Caki2 (cell line): ENCODE results near the gene TAP1. TPM values are rescaled to one million over a fixed set of nuclear protein-coding genes. Genes with fewer than 3 reads are reported as not detected.
"Not testable (repeated sequence)": the region's sequence is repeated elsewhere in the genome, so short reads cannot be mapped to it uniquely, and the experiment has no call there.

Experiments
- DNase-seq: peaks from one replicate; pipeline ENCODE4 v3.0.0-alpha.2; 2015; ENCODE audit warnings: low read depth
- in situ Hi-C: cut with HindIII; loops from 2 replicates; pipeline ENCODE4 v1.10.0; 2016; ENCODE audit warnings: low sequenced_read_pairs, low pct_unique_long_range_greater_than_20kb, mixed read lengths
- total RNA-seq: library from RNA; depleted of rRNA; stranded (reverse); fragments of >200 nt; shearing (Covaris generic); gene quantifications from 2 replicates; pipeline ENCODE4 v1.2.3, GENCODE V29; 2014; ENCODE audit warnings: low replicate concordance; rRNA removed

Gene TAP1, protein sequence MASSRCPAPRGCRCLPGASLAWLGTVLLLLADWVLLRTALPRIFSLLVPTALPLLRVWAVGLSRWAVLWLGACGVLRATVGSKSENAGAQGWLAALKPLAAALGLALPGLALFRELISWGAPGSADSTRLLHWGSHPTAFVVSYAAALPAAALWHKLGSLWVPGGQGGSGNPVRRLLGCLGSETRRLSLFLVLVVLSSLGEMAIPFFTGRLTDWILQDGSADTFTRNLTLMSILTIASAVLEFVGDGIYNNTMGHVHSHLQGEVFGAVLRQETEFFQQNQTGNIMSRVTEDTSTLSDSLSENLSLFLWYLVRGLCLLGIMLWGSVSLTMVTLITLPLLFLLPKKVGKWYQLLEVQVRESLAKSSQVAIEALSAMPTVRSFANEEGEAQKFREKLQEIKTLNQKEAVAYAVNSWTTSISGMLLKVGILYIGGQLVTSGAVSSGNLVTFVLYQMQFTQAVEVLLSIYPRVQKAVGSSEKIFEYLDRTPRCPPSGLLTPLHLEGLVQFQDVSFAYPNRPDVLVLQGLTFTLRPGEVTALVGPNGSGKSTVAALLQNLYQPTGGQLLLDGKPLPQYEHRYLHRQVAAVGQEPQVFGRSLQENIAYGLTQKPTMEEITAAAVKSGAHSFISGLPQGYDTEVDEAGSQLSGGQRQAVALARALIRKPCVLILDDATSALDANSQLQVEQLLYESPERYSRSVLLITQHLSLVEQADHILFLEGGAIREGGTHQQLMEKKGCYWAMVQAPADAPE
- 63.3 and 65.5 TPM in 2 replicates for total RNA-seq

DNA sequence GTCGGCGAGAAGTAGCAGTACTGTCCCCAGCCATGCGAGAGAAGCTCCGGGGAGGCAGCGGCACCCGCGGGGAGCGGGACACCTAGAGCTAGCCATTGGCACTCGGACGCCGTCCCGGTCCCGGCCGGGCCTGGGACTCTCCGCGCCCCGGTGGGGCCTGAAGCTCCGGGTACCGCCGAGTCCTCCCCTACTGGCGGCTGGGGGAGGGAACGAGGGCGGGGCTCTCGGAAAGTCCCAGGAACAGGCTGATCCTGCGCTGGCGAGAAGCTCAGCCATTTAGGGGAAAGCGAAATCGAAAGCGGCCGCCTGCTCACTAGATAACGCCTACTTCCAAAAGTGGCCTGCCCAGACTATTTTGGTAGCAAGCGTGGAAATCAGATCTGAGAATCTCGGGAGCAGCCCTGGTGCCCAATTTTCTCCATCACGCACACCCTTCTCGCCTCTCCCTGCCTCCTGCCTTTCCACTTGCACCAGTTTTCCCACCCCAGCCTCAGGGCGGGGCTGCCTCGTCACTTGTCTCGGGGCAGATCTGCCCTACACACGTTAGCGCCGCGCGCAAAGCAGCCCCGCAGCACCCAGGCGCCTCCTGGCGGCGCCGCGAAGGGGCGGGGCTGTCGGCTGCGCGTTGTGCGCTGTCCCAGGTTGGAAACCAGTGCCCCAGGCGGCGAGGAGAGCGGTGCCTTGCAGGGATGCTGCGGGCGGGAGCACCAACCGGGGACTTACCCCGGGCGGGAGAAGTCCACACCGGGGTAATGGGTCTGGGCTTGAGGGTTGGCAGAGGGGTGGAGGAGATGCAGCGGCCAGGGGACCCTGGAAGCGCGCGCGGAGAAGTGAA, at the start of gene TAP1, which contains the start of gene PSMB9:
Gene TAP1 (minus strand): TSS at position 164 of the 835 bp plus-strand sequence. CDS start 68 bp downstream, at position 96.
Gene PSMB9 (plus strand): TSS at position 652 of the 835 bp plus-strand sequence. CDS start 38 bp downstream, at position 690.
- in situ Hi-C loops = no loop called here
- peak; percentile 97 for DNase-seq

DNA sequence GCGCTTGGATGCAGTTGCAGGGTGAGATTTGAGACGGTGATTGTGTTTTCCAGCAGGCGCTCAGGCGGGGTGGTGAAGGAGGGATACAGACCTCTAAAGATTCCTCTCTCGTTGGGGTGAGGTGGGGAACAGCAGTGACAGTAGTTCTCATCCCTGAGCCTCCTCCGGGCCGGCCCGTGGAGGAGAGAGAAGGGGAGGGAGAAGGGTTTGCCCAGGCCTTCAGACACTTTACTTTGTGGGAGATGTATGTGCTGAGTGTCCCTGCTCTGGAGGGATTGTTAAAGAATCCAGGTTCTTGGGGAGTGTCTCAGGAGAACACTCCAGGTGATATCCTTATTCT, 41.5 kb upstream of the TAP1 start:
- in situ Hi-C loops = no loop called here
- DNase-seq = no peak

DNA sequence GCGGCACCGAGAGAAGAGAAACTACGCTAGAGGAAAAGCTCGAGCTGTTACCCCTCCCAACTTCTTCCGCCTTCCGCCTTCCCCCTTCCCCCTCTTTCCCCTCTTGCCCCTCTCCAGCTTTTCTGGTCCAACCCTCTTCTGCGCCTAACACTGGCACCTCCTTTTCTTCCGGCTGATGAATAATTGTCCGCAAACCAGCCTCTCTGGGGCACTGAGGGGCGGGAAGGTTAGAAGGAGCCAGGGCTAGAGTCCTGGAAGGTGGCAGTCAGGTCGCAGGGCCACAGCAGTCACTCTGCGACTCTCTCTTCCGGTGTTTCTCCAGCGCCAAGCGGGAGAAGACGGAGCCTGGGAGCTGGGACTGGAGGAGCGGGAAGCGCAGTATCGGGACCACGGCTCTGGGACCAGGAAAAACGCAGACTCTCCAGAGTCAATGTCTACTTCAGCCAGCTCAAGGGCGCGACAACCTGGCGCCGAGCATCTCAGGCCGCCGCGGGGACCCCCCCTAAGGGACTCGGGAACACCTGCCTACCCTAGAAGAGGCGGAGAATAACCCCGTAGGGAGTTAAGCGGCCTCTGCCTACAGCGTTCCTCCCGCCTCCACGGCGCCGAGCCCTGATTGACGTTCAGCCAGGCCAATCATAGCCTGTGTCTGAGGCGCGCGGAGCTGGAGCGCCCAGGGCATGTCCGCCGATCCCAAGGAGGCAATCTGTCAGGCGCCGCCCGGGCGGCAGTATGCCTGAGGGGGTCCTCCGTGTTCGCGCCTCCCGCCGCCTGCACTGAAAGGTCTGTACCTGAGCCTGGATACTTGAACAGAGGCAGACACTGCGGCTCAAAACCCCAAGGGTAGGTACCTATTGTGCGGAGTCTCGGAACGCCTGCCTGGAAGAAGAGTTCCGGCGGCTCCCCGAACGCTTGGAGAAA, 40.8 kb upstream of the TAP1 start:
- in situ Hi-C loops = no loop called here
- DNase-seq = peak; percentile 92

DNA sequence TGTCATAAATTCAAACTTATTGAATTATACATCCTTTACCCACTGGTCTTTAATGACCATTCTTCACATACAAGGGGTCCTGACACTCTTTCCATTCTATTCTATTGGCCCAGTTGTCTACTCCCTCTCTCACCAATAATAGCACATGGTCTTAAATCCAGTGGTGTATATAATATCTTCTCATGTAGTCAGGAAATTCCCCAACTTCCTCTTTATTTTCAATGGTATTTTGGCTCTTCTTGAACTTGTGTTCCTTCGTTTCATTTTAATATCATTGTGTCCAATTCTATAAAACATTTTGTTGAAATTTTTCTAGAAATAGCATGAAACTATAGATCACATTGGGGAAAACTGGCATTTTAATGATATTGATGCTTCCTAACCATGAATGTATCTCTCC, 37.3 kb upstream of the TAP1 start:
- no peak for DNase-seq
- in situ Hi-C loops = no loop called here

DNA sequence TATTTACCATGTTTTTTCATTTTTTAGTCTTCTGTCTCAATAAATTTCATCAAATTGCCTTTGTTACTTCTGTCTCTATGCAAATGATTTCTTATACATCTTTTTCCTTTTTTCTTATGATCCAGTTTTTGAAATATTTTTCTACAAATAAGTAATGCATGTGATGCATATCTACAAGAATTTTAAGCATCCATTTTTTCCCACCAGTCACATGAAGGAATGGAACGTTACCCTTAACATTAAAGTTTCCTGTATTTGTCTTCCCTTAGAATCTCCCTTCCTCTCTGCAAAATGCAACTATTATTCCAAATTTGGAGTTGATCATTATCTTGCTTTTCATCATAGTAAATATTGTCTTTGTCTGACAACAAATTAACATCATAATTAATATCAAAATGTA, 36.0 kb upstream of the TAP1 start:
- in situ Hi-C loops = no loop called here
- no peak for DNase-seq

DNA sequence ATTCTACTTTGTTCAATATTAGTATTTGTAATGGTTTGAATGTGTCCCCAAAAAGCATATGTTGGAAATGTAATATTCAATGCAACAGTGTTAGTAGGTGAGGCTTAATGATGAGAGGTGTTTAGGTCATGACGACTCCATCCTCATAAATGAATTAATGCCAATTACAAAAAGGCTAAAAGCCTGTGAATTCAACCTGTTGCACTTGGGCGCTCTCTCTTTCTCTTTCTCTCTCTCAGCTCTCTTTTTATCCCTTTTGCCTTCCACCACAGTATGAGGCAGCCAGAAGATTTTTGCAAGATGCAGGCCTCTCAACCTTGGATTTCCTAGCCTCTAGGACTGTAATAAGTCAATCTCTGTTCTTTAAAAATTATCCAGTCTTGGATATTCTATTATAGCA, 35.1 kb upstream of the TAP1 start:
- DNase-seq = no peak
- in situ Hi-C loops = no loop called here

DNA sequence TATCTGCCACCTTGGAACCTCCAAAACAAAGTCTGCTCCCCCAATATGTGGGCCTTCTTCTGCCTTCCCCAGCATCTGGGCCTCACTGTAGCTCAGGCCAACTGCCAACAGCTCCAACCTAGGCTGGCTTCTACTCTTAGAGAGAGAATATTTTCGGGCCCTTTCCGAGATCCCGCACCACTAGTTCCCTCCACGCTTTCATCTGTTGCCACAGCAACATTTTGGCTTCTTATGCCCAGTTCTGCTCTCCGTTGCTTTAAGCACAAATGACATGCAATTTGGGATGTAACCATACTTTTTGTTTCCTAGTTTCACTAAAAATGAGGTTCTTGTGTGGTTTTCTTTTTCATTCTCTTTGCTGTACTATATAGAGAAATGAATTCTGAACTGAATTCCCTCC, 34.1 kb upstream of the TAP1 start:
- DNase-seq = no peak
- in situ Hi-C loops = no loop called here

DNA sequence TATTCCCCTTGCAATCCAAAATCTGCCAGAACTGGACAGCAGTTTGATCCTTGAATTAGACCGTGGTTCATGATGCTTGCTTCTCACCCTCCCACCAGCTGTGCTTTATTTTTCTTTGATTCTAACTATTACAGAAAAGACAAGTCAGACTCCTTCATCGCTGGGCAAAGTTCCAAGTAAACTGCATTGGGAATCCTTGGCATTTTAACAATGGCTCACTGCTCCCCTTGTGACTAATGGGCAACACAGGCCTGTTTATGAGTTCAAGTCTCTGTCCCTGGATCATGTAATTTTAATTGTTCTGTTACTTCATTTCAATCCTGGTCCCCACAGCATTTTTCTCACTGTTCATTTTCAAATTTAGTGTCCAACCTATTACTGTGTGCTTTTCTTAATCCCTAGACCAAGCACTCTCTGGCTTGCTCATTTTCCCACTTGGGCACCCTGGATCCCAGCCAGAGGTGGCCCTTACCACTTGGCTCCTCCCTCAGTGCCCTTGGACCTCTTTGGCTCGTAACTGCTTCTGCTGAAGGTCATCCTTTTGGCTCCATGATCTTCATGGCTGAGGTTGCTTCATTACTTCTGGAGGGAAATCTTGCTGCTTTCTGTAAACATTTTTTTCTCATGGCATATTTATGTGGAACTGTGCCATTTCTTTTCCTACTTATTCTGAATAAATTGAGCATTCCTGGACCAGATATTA, 33.3 kb upstream of the TAP1 start:
- in situ Hi-C loops = no loop called here
- DNase-seq = peak; percentile 58

DNA sequence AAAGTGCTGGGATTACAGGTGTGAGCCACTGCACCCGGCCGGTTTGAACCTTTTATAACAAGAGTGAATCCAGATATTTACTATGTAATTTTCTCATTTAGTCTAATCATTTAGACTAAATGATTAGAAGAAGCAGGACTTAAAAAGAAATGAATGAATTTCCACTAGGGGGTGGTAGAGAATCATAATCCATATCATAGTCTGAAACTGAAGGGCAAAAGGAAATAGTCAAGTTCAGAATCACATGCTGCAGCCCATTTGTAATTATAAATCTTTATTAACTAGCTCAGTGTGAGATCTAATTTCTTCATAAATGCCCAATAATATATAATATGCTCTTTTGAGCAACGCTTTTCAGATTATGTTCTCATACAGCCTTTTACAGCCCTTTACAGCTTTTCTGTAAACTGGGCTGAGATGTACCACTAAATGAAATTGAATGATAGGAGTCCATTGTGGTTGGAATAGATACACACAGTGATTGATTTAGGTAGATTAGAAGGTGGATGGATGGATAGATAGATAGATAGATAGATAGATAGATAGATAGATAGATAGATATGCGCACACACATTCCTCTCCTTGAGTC, 32.3 kb upstream of the TAP1 start:
- in situ Hi-C loops = no loop called here
- DNase-seq = peak; percentile 57

DNA sequence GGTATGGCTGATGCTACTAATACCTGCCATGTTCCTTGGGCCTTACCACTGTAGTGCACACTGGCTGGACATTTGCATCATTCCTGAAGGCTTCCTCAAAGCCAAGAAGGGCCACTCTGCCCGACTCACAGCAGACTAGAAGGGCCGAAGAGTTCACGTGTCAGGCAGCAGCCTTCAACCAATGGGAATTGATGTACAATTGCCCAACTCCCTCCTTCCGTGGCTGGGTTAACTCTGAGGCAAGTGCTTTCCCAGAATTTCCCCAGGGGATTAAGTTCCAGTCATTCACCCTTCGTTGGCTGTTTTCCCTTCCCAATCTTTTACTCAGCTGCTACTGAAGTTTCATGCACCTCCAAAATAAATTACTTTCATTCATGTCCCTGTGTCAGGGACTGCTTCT, 30.3 kb upstream of the TAP1 start:
- no peak for DNase-seq
- in situ Hi-C loops = no loop called here

DNA sequence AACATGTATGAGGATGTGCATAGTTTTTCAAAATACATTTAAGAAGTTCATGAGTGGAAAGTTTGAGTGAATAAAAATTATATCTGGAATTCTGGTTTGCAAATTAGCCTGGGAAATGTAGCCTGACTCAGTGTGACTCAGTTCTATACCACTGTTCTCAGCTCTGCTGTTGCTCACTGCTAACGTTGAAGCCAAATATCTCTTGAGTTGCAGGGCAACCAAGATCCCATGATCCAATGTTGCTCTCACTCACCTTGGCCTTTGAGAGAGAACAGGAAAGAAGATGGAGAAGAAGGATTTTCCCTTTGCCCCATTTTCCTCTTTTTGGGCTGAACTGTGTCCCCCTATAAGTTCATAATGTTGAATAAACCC, 29.4 kb upstream of the TAP1 start:
- DNase-seq = no peak
- in situ Hi-C loops = no loop called here

DNA sequence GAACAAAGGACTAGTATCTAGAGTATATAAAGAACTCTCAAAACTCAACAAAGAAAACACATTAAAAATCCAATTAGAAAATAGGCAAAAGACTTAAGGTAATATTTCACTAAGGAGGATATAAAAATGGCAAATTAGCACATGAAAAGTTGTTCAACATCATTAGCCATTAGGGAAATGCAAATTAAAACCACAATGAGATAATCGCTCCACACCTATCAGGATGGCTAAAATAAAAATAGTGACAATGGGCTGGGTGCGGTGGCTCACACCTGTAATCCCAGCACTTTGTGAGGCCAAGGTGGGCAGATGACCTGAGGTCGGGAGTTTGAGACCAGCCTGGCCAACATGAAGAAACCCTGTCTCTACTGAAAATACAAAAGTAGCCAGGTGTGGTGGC, 27.5 kb upstream of the TAP1 start:
- in situ Hi-C loops, DNase-seq: not testable (repeated sequence)

DNA sequence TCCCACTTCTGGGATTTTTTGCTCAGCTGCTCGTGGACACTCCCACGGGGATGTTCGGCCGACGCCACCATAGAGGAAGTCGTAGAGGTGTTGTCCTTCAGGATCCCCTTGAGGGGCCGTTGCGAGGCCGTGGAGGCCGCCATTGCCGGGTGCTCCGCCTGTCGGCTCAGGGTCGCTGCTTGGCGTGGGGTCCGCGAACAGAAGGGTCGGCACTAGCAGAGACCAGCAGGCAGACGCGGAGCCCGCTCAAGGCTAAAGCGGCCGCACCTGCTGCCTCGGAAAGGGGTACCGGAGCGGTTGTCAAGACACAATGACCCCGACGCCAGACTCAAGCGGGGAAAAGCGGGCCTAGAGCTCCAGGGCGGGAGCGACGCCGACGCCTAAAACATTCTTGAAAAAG, 26.2 kb upstream of the TAP1 start:
- in situ Hi-C loops = no loop called here
- DNase-seq = no peak

DNA sequence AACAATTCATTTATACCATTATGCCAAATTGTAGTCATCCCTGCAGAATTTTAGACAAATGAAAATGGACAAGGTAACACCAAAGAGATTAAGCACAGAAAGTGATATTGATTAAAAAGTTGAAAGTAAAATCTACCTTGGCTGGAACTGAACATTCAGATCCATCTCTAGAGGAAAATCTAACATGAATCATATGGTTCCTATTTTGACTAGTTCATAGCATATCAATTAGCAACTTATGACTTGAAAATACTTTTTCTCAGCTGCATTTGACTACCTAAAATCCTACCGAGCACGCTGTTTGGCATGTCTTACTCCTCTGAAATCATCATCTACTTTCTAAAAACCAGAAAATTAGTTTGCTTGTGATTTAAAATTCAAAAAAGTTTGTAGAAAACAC, 23.1 kb upstream of the TAP1 start:
- DNase-seq = no peak
- in situ Hi-C loops = no loop called here

DNA sequence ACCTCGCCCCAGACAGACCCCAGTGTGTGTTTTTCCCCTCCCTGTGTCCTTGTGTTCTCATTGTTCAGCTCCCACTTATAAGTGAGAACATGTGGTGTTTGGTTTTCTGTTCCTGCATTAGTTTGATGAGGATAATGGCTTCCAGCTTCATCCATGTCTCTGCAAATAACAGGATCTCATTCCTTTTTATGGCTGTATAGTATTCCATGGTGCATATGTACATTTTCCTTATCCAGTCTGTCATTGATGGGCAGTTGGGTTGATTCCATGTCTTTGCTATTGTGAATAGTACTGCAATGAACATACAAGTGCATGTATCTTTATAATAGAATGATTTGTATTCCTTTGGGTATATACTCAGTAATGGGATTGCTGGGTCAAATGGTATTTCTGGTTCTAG, 20.4 kb upstream of the TAP1 start:
- DNase-seq, in situ Hi-C loops: not testable (repeated sequence)

DNA sequence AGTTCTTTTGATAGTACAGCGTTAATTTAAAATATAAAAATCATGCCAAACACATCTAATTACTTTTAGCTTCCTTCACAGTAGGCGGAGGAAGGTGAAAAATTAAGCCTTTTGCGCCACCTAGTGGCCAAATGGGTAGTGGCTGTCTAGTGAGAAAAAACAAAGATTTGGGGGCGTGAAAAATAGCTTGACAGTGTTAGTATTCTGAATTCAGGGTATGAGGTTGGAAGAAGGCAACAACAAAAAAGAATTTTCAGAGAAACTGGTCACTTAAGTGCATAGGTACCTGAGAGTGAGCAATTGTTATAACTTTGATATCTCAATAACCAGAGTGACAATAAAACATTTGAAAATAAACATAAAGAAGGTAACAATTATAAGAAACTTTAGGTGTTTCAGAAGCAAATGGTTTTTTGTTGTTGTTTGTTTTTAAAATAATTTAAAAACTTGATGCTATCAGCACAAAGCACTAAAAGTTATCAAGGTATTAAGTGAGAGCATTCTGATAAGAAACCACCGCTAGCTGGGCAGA, 14.8 kb upstream of the TAP1 start:
- DNase-seq = peak; percentile 68

More for the DNA sequence above, 14.8 kb upstream of the TAP1 start:
- in situ Hi-C loops = no loop called here
